Measurements from ENCODE around the gene TMEM19.
A peak's percentile ranks its signal among the peaks of the same experiment; 100 is the strongest.

Gene TMEM19

DNA sequence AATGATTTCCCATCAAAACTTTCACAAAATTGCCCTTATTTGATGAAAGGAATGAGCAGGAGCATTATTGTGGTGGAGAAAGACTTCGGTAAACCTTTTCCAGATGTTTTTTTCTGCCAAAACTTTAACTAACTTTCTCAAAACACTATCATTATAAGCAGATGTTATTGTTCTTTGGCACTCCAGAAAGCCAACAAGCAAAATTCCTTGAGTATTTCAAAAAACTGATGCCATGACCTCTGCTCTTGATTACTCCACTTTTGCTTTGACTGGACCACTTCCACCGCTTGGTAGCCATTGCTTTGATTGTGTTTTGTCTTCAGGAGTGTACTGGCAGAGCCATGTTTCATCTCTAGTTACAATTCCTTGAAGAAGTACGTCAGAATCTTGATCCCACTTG is 39.1 kb downstream of the TMEM19 start:
- DNase-seq (ENCODE audit: insufficient read length) = no peak
- TF ChIP-seq TAF1 (IDR thresholded peaks at IDR 0.05; ENCODE audit: borderline replicate concordance, low read depth, low read length) = no peak
- no peak for TF ChIP-seq POLR2AphosphoS5 (IDR thresholded peaks at IDR 0.05; ENCODE audit: low read depth, low read length)
- no peak for TF ChIP-seq POLR2A (IDR thresholded peaks at IDR 0.05; ENCODE audit: low read depth, low read length)
- no peak for FAIRE-seq

DNA sequence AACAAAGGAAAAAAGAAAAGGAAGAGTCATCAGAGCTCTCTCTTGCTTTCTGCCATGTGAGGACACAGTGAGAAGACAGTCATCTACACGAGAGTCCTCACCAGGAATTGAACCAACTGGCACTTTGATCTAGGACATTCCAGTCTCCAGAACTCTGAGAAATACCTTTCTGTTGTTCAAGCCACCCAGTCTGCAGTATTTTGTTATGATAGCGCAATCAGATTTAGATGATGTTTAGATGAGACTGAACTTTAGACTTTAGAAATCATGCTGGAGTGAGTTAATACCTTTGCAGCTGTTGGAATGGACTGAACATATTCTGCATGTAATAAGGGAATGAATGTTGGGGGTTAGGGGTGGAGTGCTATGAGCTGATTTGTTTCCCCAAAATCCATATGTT is 40.7 kb downstream of the TMEM19 start:
- FAIRE-seq (no peak), DNase-seq (ENCODE audit: insufficient read length) (no peak)
- TF ChIP-seq POLR2AphosphoS5 (IDR thresholded peaks at IDR 0.05; ENCODE audit: low read depth, low read length) = no peak
- no peak for TF ChIP-seq TAF1 (IDR thresholded peaks at IDR 0.05; ENCODE audit: borderline replicate concordance, low read depth, low read length)
- TF ChIP-seq POLR2A (IDR thresholded peaks at IDR 0.05; ENCODE audit: low read depth, low read length) = no peak

DNA sequence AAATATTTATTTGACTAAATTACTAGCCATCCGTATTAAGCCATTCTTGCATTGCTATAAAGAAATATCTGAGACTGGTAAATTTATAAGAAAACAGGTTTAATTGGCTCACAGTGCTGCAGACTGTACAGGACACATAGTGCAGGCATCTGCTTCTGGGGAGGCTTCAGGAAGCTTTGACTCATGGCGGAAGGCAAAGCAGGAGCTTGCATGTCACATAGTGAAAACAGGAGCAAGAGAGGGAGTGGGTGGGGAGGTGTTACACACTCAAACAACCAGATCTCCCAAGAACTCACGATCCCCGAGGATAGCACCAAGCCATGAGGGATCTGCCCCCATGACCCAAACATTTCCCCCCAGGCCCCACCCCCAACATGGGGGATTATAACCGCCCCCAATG is 42.1 kb downstream of the TMEM19 start:
- FAIRE-seq (no peak), DNase-seq (ENCODE audit: insufficient read length) (no peak)
- TF ChIP-seq POLR2AphosphoS5 (IDR thresholded peaks at IDR 0.05; ENCODE audit: low read depth, low read length) = no peak

DNA sequence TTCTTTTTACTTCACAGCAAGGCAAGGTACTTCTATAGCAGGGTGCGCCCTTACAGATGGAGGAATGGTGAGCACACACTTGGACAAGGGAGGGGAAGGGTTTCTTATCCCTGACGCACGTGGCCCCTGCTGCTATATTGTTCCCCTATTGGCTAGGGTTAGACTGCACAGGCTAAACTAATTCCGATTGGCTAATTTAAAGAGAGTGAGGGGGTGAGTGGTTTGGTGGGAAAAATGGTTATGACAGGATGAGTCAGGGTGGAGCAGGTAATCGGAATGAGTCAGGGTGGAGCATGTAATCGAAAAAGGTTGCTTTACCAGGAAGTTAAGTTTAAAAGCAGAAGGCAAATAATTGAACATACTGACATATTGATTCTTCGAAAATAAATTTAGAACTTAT is 45.1 kb downstream of the TMEM19 start:
- FAIRE-seq (no peak), DNase-seq (ENCODE audit: insufficient read length) (no peak)
- TF ChIP-seq POLR2AphosphoS5 (IDR thresholded peaks at IDR 0.05; ENCODE audit: low read depth, low read length) = no peak
- TF ChIP-seq POLR2A (IDR thresholded peaks at IDR 0.05; ENCODE audit: low read depth, low read length) = no peak
- TF ChIP-seq TAF1 (IDR thresholded peaks at IDR 0.05; ENCODE audit: borderline replicate concordance, low read depth, low read length) = no peak

DNA sequence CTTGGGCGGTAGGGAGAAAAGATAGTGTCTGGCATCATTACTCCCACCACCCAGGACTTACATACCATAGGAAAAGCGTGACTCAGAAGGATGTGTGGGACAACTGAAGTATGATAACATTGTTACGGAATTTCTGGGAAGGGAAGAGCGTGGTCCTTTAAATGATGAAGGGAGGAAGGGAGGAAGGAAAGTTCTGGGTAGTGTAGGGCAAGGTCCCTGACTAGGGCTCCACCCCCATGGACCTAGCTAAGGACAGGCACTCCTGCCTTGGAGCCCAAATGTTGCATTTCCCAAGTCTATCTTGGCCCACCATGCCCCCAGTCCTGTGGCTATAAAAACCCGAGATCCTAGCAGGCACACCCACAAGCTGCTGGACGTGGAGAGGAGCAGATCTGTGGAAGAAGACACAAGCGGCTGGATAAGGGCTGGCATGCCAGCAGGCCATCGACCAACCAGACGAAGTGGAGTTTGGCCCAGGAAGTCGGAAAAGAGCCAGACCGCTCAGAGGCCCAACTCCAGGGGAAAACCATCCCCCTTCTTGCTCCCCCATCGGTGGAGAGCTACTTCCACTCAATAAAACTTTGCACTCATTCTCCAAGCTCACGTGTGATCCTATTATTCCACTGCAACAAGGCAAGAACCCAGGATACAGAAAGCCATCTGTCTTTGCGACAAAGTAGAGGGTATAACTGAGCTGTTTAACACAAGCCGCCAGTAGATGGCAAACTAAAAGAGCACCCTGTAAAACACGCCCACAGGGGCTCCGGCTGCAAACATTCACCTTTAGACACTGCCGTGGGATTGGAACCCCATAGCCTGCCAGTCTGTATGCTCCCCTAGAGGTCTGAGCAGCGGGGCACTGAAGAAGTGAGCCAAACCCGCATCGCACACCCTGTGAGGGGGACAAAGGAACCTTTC is 45.8 kb downstream of the TMEM19 start:
- TF ChIP-seq POLR2A (IDR thresholded peaks at IDR 0.05; ENCODE audit: low read depth, low read length) (no peak), TAF1 (IDR thresholded peaks at IDR 0.05; ENCODE audit: borderline replicate concordance, low read depth, low read length) (no peak), POLR2AphosphoS5 (IDR thresholded peaks at IDR 0.05; ENCODE audit: low read depth, low read length) (no peak)
- FAIRE-seq = no peak
- DNase-seq (ENCODE audit: insufficient read length) = no peak

DNA sequence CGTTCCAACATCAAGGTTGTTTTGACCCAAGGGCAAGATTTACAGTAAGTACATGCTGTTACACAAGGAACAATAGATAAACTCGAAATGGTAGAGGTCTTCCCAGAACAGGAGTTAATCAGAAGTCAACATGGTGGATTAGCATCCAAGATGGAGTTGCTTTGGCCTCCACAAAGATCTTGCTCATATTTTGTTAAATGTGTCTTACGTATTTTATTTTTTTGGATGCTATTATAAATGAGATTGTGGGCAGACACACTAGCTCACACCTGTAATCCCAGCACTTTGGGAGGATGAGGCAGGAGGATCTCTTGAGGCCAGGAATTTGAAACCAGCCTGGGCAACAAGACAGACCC is 46.5 kb downstream of the TMEM19 start:
- DNase-seq (ENCODE audit: insufficient read length) (no peak), FAIRE-seq (no peak)
- TF ChIP-seq TAF1 (IDR thresholded peaks at IDR 0.05; ENCODE audit: borderline replicate concordance, low read depth, low read length) = no peak
- TF ChIP-seq POLR2A (IDR thresholded peaks at IDR 0.05; ENCODE audit: low read depth, low read length) = no peak
- TF ChIP-seq POLR2AphosphoS5 (IDR thresholded peaks at IDR 0.05; ENCODE audit: low read depth, low read length) = no peak

DNA sequence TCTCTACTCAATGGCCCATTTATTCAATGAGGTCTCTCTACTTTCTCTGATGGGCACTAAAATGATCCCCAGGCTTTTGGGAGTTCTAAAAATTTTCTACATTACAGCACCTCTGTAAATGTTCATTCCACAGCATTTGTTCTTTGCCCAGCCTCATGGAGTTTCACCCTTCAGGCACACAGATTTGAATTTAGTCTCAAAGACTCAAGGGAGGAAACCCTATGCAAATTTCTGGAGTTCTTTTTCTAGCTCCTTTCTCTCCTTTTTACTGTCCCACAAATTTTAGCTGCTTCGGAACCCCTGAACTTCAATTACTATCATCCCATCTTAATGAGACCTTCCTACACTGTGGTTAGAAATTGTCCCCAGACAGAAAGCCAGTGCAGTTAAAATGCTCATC is 51.3 kb downstream of the TMEM19 start:
- TF ChIP-seq TAF1 (IDR thresholded peaks at IDR 0.05; ENCODE audit: borderline replicate concordance, low read depth, low read length) = no peak
- no peak for TF ChIP-seq POLR2AphosphoS5 (IDR thresholded peaks at IDR 0.05; ENCODE audit: low read depth, low read length)
- TF ChIP-seq POLR2A (IDR thresholded peaks at IDR 0.05; ENCODE audit: low read depth, low read length) = no peak
- DNase-seq (ENCODE audit: insufficient read length) (no peak), FAIRE-seq (no peak)

DNA sequence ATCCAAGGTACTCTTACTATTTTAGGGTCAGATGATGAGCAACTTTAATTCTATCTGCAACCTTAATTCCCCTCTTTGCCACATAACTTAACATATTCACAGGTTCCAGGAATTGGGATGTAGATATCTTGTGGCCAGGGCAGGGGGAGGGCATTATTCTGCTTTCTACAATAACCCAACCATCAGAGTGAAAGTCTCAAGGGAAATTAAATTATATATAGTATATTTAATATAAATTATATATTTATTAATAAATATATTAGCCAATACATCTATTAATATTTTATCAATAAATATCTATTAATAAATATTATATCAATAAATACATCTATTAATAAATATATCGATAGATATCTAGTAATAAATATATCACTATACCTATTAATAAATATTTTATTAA is 57.1 kb downstream of the TMEM19 start:
- DNase-seq (ENCODE audit: insufficient read length) = no peak
- no peak for FAIRE-seq
- TF ChIP-seq POLR2A (IDR thresholded peaks at IDR 0.05; ENCODE audit: low read depth, low read length) (no peak), TAF1 (IDR thresholded peaks at IDR 0.05; ENCODE audit: borderline replicate concordance, low read depth, low read length) (no peak)

DNA sequence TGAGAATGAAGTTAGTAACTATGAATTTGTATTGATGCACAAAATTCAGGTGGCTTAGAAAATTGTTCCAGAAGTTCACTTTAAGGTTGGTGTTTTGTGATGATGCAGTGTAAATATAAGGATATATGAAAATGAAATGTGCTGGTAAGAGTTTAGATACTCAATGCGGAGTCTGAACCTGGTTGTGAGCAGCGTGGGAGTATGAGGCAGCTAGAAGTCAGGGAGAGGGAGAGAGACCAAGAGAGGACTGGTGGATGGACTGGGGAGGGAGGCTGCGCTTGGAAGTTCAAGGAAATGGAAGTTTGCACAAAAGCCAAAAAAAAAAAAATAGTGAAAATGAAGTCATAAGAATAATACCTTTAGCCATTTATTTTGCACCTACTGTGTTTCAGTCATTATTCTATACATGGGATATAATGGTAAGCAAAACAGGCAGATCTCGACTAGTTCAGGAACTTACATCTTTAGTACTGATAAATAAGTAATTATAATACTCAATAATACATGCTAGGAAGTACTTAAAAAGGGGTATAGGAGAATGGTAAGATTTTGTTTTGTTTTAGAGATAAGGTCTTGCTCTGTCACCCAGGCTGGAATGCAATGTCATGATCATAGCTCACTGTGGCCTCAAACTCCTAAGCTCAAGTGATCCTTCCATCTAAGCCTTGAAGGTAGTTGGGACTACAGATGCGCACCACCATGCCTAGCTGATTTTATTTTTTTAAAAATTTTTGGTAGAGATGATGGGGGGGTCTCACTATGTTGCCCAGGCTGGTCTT is 58.8 kb downstream of the TMEM19 start:
- DNase-seq (ENCODE audit: insufficient read length) (no peak), FAIRE-seq (no peak)
- TF ChIP-seq POLR2AphosphoS5 (IDR thresholded peaks at IDR 0.05; ENCODE audit: low read depth, low read length) = no peak
- TF ChIP-seq POLR2A (IDR thresholded peaks at IDR 0.05; ENCODE audit: low read depth, low read length) = no peak
- no peak for TF ChIP-seq TAF1 (IDR thresholded peaks at IDR 0.05; ENCODE audit: borderline replicate concordance, low read depth, low read length)

DNA sequence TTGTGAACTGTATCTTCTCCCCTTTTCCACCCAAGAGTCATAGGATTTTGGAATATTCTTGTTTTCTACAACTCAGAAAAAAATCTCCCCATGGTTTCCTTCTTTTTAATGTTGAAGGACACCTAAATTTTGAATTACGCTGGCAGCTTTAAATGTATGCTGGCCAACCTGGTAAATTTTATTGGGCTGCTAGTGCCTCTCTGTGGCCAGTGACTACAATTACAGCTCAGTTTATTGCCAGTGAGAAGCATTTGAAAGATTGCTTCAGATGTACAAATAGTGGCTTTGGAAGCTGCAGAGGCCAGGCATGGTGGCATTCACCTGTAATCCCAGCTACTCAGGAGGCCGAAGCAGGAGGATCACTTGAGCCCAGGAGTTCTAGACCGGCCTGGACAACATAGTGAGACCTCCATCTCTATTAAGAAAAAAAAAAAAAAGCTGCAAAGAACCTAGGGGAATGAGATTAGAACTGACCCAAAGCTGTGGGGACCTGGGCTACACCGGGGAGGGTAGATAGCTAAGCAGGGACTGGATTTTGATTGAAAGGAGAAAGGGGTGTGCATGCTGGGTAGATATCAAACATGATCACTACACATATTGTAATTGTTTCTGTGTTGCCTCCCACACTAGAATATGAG is 61.2 kb downstream of the TMEM19 start:
- FAIRE-seq (peak; percentile 88), DNase-seq (ENCODE audit: insufficient read length) (no peak)
- no peak for TF ChIP-seq POLR2AphosphoS5 (IDR thresholded peaks at IDR 0.05; ENCODE audit: low read depth, low read length)
- TF ChIP-seq TAF1 (IDR thresholded peaks at IDR 0.05; ENCODE audit: borderline replicate concordance, low read depth, low read length) = no peak
- no peak for TF ChIP-seq POLR2A (IDR thresholded peaks at IDR 0.05; ENCODE audit: low read depth, low read length)

DNA sequence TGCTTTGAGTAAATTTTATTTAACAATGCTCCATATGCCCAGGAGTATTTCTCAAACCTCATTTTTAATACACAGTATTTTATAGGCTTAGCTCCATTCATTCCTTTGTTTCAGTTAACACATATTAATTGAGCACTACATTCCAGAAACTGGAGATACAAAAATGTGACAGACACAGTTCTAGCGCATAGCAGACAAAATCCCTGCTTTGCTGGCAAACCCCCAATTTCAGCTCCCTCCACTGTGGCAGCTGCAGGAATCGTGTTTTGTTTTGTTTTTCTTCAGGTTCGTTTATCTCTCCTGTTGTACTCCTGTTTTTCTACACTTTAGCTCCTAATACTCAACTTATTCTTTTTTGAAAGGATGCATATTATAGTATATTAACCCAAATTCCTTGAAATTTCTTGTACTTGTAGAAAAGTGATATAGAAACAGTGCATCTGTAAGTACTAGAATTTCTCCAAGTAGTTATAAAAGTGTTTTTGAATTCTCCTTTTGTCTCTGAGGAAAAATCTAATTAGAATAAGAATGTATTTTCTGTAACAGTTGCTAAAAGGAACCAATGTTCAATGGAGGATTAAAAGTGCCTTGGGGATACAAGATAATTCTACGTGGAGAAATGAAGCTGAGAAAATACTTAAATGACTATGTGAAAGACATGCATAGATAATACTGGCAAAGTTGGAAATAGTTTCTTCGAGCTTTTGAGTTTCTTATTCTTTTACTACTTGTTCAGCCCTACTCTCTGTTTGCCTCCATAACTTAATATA is 62.4 kb downstream of the TMEM19 start:
- TF ChIP-seq TAF1 (IDR thresholded peaks at IDR 0.05; ENCODE audit: borderline replicate concordance, low read depth, low read length) = no peak
- no peak for TF ChIP-seq POLR2A (IDR thresholded peaks at IDR 0.05; ENCODE audit: low read depth, low read length)
- TF ChIP-seq POLR2AphosphoS5 (IDR thresholded peaks at IDR 0.05; ENCODE audit: low read depth, low read length) = no peak
- DNase-seq (ENCODE audit: insufficient read length) (no peak), FAIRE-seq (no peak)
